Tibial nerve (tissue), 3 donors: Measurements from ENCODE around the gene MAPKAPK5.

Experiments
- EP300 ChIP-seq, 2 donors: sonication (generic); formaldehyde crosslinking; IDR thresholded peaks; one replicate each; pipeline ENCODE4 v1.6.1; 2017; ENCODE audit warnings: antibody characterized with exemption in 2 of 2, mild to moderate bottlenecking in 1 of 2
- POLR2A ChIP-seq, 2 donors: fragments of 450-650 bp; IDR thresholded peaks; one replicate each; pipeline ENCODE4 v1.6.1; 2017; ENCODE audit warnings: antibody characterized with exemption in 2 of 2, mild to moderate bottlenecking in 2 of 2, moderate library complexity in 2 of 2

DNA sequence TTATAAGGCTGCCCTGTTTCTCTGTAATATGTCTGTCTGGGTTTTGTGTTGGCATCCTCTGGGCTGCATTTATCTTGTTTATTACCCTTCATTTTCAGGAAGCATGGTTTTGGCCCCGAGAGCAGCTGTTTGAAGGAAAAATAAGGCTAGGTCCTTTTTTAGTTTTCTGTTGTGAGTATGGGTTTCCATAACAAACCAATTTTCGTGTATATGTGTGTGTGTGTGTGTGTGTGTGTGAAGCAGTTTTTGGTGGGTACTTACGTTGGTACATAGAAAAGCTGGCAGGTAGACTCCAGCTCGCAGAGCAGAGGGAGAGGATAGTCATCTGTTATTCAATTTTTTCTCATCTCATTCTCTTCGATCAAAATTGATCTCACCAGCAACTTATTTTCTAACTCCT is 52.5 kb downstream of the MAPKAPK5 start:
- TF ChIP-seq EP300 (IDR thresholded peaks at IDR 0.05) (no peak), POLR2A (IDR thresholded peaks at IDR 0.05) (no peak)
